HG03342 (cell line): ENCODE measurements around the gene MACROH2A1.

Experiments used
- ATAC-seq: cut with Tn5 transposase; IDR thresholded peaks from one replicate; pipeline ENCODE4 v1.9.1; 2021; ENCODE audit warnings: mild to moderate bottlenecking, moderate library complexity; ENCODE audit not compliant: unreplicated experiment

MACROH2A1 gene

GRCh38 chr5:135398855-135399793 lies at the start of gene MACROH2A1:
MACROH2A1 (minus strand) TSS chr5:135399231; CDS start chr5:135389093, 10,138 bp downstream.
- peak; percentile 80 for ATAC-seq

- no peak for ATAC-seq
These were observed 49.2 kb upstream of the MACROH2A1 start for GRCh38 chr5:135448071-135448739.

GRCh38 chr5:135447298-135447929 lies 48.4 kb upstream of the MACROH2A1 start, which contains the start of gene DCANP1:
DCANP1 (minus strand) TSS chr5:135447348; CDS start chr5:135447108, 240 bp downstream.
- ATAC-seq, result no peak

- ATAC-seq, result no peak
These were observed 47.6 kb upstream of the MACROH2A1 start for GRCh38 chr5:135446615-135447014.

- ATAC-seq, result no peak
These were observed 47.2 kb upstream of the MACROH2A1 start for GRCh38 chr5:135446206-135446605.

- no peak for ATAC-seq
These were observed 46.4 kb upstream of the MACROH2A1 start for GRCh38 chr5:135445306-135445985.

GRCh38 chr5:135444881-135445280 lies 45.9 kb upstream of the MACROH2A1 start:
- no peak for ATAC-seq

- no peak for ATAC-seq
These were observed 45.3 kb upstream of the MACROH2A1 start for GRCh38 chr5:135444360-135444759.

- ATAC-seq, result no peak
These were observed 44.3 kb upstream of the MACROH2A1 start for GRCh38 chr5:135443161-135443960.

GRCh38 chr5:135442431-135443160 lies 43.6 kb upstream of the MACROH2A1 start:
- no peak for ATAC-seq

GRCh38 chr5:135441919-135442318 lies 42.9 kb upstream of the MACROH2A1 start:
- no peak for ATAC-seq

- no peak for ATAC-seq
These were observed 42.4 kb upstream of the MACROH2A1 start for GRCh38 chr5:135441350-135441831.

GRCh38 chr5:135440916-135441315 lies 41.9 kb upstream of the MACROH2A1 start:
- no peak for ATAC-seq

GRCh38 chr5:135439231-135440205 lies 40.5 kb upstream of the MACROH2A1 start:
- no peak for ATAC-seq

GRCh38 chr5:135438636-135439221 lies 39.7 kb upstream of the MACROH2A1 start:
- ATAC-seq, result no peak

- ATAC-seq, result no peak
These were observed 38.9 kb upstream of the MACROH2A1 start for GRCh38 chr5:135437796-135438560.

- ATAC-seq, result no peak
These were observed 38.4 kb upstream of the MACROH2A1 start for GRCh38 chr5:135437422-135437795.
